RPMI8226 (cell line): ENCODE results near the gene CIC.
"Not testable (repeated sequence)": the region's sequence is repeated elsewhere in the genome, so short reads cannot be mapped to it uniquely, and the experiment has no call there.

Experiments used
- DNase-seq: peaks from one replicate; pipeline ENCODE4 v3.0.0-alpha.2; 2015

CIC gene

DNA sequence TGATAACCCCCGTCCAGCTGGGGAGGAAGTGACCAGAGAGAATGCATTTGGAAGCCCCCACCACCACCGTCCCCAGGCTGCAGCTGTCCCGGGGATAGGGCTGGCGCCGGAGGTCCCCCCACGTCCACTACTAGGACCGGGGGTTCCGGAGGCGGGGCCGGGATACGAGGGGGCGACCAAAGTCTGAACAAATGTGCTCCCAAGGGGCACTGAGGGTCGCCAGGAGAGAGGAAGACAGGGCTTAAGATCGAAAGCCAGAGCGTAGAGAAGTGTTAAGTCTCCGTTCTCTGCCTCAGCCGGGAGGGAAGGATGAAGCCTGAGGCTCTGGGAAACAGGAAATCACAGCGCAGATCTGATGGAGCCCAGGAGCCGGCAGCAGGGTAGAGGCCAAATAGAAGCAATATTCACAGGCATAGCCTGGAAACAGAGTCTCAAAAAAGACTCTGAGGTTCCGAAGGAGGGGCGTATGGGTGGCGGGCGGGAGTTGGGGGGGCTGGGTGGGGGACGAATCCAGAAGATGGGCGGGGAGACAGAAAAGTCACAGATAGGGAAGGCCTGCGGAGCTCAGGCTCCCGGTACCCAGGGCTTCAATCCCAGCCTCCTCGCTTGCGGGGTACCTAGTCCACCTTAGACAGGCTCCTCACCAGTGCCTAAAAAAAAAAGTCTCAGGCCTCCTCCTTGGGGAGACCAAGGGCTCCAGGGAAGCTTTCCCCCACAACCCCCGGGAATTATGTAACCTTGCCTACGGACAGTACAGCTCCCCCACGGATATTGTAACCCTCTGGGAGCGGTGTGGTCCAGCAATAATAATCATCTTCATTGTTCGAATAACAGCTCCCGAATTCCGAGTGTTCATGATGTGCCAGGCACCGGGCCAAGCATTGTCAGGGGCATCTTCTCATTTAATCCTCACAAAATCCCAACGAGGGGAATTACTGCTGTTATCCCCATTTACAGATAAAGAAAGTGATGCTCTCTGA is 13.0 kb upstream of the CIC start:
- peak; percentile 18 for DNase-seq

DNA sequence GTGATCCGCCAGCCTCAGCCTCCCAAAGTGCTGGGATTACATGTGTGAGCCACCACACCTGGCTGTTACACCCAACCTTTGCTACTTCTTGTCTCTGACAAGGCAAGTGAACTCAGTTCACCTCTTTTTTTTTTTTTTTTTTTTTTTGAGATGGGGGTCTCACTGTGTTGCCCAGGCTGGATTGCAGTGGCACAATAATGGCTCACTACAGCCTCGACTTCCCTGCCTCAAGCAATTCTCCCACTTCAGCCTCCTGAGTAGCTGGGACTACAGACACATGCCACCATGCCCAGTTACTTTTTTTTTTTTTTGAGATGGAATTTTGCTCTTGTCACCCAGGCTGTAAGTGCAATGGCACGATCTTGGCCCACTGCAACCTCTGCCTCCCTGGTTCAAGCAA is 11.2 kb upstream of the CIC start:
- not testable (repeated sequence) for DNase-seq

DNA sequence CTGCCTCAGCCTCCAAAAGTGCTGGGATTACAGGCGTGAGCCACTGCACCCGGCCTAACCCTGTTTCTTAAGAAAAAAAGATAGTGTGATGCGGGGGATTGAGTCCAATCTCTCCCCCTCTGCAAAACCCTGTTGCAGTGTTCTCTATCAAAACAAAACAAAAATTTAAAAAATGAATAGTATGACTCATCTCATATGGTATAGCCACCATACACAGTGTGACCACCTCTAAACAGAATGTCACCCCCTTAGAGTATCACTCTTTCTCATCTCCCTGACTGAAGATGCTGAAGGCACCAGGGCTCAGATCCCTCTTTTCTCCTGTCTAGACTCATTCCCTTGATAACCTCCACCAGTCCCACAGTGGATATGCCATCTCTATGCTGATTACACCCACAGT is 7.3 kb upstream of the CIC start:
- no peak for DNase-seq

DNA sequence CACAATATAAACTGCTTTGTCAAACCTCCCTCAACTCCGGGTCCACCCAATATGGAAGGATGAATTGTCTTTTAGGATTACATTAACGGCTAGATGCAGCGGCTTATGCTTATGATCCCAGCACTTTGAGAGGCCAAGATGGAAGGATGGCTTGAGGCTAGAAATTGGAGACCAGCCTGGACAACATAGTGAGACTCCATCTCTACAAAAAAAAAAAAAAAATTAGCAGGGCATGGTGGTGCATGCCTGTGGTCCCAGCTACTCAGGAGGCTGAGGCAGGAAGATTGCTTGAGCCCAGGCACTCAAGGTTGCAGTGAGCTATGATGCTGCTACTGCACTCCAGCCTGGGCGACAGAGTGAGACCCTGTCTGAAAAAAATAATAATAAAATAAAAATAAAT is 2.9 kb upstream of the CIC start:
- DNase-seq = not testable (repeated sequence)

DNA sequence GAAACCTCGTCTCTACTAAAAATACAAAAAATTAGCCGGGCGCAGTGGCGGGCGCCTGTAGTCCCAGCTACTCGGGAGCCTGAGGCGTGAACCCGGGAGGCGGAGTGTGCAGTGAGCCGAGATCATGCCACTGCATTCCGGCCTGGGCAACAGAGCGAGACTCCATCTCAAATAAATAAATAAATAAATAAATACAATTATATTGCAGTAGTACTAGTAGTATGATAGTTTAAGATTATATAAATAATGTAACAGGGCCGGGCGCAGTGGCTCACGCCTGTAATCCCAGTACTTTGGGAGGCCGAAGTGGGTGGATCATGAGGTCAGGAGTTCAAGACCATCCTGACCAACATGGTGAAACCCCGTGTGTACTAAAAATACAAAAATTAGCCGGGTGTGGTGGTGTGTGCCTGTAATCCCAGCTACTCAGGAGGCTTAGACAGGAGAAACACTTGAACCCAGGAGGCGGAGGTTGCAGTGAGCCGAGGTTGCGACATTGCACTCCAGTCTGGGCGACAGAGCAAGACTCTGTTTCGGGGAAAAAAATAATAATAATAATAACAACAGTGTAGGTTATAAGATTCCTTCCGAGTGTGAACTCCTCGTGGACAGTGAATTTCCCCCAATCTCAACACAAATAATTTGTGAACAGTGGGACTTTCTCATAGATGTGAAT is 2.0 kb upstream of the CIC start:
- DNase-seq = not testable (repeated sequence)

DNA sequence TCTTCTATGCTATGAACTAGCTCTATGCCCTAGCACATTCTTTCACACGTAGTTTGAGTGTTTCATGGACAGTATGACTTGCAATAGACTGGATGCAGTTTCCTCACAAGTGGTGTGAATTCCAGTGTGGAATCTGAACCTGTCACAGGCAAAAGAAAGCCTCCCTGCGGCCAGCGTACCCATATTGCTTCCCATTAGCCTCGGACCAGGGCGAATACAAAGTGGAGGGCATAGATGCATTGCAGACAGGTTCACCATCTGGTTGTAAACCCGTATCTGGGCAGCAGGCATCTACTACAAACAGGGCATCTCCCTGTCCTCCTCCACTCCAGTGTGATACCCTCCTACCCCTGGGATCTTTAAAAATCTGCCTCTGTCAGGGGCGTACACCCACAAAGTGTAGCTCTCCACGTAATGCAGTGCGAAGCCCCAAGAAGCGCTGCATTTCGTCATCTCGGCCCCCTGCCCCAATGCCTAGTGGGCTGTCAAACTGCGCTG is 1.4 kb upstream of the CIC start:
- DNase-seq = no peak

DNA sequence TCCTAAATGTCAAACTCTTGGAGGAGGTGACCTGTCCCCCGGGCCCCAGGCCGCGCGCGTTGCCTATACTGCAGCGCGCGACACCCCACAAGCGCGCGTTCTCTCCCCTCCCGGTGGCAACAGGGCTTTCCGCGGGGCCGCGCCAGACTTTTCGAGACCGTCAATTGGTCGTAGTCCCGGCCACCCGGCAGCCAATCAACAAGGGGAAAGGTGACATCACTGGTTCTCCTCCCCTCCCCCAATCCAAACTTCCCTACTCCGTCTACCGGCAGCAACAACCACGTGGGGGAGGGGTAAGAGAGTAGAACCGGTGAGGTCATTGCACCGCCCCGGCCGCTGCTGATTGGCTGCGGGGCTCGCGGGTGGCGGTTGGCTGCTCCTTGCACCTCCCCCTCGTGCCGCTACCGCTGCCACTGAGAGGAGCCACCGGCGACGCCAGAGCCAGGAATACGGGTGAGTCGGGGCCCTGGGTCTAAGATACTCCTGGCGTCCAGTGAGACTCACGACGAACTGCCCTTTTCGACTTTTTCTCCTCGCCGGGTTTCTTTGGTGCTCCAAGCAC is 829 bp upstream of the CIC start:
- DNase-seq = peak; percentile 98

DNA sequence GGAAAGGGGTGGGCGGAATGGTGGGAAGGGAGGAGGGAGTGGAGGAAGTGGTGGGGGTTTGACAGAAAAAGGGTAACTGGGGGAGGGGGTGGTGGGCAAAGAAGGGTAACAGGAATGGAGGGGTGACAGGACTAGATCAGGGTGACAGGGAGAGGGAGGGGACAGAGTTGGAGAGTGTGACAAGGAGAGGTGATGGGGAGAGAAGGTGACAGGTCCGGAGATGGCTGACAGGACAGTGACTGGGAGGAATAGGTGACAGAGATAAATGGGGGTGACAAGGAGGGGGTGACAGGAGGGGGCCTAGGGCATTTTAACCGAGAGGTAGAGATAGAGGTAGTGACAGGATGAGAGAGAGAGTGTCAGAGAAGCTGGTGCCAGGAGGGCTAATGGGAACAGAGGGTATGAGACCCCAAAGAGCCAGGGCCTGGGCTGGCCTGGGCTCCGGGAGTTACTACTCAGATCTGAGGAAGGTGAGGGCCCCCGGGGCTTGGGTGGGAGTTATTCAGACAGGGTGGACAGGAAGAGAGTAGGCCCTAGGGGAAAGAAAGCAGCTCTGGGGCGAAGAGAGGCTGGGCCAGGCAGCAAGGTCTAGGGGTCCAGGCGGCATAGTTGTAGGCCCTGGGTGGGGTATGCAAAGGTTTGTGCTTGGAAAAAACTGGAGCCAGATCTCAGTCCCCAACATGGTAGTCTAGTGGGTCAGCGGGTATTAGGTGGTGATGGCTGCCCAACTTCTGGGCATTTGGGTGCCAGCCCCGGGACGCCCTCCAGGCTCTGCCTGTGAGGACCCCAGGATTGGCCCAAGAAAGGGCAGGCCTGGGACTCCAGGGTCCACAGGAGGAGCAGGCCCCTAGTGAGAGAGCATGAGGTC is 660 bp downstream of the CIC start:
- DNase-seq = no peak

DNA sequence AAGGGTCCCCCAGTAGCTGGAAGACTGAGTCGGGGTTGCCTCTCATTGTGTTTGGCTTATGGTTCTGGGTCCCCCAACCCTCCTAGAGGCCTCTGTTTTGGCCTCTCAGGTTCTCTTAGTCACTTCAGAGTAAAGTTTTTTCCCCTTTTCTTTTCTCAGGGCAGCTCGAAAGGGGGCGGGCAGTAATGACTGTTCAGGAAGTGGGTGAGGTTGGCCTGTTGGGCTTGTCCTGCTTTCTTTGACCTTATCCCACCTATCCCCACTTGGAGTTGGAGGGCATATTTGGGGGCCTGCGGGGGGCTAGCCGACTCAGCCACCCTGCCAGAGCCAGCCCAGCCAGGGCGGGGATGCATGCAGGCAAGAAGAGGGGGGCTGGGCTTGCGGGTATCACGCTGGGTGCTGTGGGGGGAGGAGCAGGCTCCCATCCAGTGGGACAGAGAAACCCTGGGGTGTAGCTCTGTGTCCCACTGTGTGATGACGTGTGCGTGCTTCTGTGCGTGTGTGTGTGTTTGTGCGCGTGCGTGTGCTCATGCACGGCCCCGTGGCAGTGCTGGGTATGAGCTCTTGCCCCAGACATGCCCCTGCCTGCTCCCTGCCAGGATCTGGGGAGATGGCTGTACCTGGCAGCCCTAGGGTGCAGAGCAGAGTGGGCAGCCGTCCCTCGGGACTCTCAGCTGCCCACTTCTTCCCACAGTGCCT is 1.4 kb downstream of the CIC start:
- DNase-seq = peak; percentile 66

DNA sequence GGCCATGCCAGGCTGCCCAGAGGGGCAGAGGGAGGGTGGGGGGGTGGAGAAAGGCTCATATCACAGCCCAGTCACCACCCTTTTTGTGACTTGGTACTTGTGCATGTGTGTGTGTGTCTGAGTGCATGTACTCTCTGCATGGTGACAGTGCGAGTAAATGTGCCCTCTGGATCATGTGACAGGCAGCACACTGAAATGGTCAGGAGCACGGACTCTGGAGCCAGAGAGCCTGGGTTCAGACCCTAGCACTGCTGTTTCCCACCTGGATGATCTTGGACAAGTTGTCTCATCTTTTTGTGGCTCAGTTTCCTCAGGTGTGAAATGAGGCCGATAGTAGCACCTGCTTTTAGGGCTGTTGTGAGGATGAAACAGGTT is 2.0 kb downstream of the CIC start:
- DNase-seq = no peak

DNA sequence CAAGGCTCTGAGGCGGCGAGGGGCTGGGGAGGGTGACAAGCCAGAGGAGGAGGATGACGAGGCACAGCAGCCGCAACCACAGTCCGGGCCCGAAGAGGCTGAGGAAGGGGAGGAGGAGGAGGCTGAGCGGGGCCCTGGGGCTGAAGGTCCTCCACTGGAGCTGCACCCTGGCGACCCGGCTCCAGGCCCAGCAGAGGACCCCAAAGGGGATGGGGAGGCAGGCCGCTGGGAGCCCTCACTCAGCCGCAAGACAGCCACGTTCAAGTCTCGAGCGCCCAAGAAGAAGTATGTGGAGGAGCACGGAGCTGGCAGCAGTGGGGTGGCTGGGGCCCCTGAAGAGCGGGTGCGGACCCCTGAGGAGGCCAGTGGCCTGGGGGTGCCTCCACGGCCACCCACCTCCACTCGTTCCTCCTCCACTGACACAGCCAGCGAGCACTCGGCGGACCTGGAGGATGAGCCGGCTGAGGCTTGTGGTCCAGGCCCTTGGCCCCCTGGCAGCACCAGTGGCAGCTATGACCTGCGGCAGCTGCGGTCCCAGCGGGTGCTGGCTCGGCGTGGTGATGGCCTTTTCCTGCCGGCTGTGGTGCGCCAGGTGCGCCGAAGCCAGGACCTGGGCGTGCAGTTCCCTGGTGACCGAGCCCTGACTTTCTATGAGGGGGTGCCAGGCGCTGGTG is 2.9 kb downstream of the CIC start:
- no peak for DNase-seq

DNA sequence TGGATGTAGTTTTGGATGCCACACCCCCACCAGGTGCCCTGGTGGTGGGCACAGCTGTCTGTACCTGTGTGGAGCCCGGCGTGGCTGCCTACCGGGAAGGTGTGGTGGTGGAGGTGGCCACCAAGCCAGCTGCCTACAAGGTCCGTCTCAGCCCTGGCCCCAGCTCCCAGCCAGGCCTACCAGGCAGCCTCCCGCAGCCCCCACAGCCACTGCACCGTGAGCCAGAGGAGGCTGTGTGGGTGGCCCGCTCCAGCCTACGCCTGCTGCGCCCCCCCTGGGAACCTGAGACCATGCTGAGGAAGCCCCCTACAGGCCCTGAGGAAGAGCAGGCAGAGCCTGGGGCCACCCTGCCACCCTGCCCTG is 3.5 kb downstream of the CIC start:
- DNase-seq = no peak

DNA sequence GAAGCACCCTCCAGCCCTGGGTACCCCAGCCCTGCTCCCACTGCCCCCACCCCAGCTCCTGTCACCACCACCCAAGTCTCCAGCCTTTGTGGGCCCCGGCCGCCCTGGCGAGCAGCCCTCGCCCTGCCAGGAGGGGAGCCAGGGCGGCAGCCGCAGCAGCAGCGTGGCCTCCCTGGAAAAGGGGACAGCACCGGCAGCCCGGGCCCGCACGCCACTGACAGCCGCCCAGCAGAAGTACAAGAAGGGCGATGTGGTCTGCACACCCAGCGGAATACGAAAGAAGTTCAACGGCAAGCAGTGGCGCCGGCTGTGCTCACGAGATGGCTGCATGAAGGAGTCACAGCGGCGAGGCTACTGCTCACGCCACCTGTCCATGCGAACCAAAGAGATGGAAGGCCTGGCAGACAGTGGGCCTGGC is 3.9 kb downstream of the CIC start:
- no peak for DNase-seq

DNA sequence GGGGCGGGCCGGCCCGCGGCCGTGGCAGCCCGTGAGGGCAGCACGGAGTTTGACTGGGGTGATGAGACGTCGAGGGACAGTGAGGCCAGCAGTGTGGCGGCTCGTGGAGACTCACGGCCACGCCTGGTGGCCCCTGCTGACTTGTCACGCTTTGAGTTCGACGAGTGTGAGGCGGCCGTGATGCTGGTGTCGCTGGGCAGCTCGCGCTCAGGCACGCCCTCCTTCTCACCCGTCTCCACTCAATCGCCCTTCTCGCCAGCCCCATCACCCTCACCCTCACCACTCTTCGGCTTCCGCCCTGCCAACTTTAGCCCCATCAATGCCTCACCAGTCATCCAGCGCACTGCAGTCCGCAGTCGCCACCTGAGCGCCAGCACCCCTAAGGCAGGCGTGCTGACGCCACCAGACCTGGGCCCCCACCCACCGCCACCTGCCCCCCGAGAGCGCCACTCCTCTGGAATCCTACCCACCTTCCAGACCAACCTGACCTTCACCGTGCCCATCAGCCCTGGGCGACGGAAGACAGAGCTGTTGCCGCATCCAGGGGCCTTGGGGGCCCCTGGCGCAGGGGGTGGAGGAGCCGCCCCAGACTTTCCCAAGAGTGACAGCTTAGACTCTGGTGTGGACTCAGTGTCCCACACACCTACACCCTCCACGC is 4.5 kb downstream of the CIC start:
- DNase-seq = no peak

DNA sequence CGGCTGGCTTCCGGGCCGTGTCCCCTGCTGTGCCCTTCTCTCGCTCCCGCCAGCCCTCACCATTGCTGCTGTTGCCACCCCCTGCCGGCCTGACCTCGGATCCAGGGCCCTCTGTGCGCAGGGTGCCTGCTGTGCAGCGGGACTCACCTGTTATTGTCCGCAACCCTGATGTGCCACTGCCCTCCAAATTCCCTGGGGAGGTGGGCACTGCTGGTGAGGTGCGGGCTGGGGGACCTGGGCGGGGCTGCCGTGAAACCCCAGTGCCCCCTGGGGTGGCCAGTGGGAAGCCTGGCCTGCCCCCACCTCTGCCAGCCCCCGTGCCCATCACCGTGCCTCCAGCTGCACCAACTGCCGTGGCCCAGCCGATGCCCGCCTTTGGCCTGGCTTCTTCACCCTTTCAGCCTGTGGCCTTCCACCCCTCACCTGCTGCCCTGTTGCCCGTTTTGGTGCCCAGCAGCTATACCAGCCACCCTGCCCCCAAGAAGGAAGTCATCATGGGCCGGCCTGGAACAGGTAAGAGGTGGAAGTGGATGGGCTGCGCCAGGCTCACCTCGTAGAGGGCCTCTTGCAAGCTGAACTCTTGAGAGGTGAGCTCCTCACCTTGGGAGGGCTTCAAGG is 5.1 kb downstream of the CIC start:
- no peak for DNase-seq

DNA sequence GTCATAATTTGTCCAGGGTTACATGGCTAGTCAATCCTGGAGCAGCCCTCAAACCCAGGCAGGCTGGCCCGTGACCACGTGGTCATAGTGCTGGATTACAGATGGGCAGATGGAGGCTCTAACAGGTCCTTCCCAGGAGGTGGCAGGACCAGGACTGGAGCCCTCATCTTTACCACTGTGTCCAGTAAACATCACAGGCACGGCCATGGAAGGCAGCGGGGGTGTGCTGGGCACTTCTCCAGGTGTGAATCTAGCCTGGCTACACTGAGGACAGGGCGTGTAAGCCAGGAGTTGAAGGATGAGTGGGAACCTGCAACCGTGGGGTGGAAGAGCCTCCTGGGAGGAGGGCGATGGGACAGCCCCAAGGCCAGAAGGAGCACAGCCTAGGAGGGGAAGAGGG is 6.1 kb downstream of the CIC start:
- DNase-seq = no peak

DNA sequence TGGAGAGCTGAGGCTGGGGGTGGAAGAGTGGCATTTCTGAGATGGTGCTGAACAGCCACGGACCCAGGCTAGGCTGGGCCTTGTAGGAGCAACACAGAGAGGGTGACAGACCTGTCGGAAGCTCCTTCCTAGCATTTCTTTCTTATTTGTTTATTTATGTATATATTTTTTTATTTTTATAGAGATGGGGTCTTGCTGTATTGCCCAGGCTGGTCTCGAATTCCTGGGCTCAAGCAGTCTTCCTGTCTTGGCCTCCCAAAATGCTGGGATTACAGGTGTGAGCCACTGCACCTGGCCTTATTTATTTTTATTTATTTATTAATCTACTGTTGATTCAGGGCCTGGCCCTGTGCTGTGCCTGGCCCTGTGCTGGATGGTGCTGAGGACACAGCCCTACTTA is 6.5 kb downstream of the CIC start:
- DNase-seq = no peak

DNA sequence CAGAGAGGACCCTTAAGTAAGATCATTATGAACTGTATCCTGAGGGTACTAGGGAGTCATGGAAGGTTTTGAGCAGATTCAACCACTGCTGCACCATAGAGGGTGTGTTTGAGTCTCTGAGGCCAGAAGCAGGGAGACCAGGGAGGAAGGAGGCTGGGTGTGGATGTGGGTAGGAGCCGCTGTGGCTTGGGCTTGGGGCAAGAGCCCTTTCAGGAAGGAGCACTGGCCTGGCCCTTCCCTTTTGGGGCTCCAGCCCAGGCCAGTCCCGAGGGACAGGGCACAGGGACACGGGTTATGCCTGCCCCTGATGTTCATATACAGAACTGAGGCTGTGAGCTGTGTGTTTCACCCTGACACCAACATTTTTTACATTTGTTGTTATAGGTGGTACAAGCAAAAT is 7.2 kb downstream of the CIC start:
- no peak for DNase-seq

DNA sequence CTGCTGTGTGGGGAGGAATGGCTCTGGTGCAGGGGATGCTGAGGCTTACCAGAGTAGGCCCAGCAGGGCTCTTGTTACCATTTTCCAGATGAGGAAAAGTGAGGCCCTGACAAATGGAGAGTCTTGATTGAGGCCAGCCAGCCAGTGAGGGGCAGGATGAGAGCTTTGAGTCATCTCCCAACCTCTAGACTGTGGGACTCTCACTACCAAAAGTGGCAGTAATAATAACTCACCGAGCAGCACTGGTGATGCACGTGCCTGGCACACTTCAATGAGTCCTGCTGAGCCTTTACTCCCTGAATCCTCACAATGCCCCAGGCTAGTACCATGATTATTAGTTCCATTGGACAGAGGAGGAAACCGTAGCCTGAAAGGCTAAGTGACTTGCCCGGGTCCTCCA is 7.8 kb downstream of the CIC start:
- no peak for DNase-seq

DNA sequence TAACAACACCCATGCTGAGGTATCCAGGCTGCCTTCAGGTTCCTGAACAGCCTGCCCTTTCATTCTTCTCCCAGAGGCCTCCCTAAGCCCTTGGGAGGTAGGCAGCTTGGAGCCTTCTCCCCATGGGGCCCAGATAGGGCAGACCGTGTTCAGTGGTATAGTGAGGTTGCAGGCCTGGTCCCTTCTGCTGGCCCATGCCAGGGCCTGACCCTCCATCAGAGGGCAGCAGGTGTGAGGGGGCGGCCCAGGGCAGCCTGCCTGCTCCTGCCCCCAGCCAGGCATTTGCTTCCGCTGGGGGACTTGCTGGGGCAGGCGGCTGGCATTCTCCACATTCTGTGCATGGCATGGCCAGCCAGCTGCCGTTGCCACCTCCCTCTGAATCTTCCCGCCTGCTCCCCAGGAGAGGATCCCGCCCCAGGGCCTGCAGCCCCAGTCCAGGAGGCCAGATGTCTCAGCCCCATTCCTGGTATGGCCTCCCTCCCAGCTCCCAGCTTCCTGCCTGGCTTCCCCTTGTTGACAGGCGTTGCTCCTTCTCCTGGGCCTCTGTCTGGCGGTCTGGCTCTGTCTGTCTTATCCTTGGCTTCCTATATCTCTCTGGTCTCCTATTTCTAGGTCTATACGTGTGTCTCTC is 8.9 kb downstream of the CIC start:
- no peak for DNase-seq
